SK-N-SH treated with all-trans-retinoic acid at 6 μM for 48 hours (cell line): Measurements from ENCODE around the gene B9D1.

Experiments used
- ATAC-seq: fragments of 200-7000 bp; cut with Tn5 transposase; 3 replicates; pipeline ENCODE4 v1.9.1; 2020; ENCODE audit warnings: mild to moderate bottlenecking, moderate library complexity
- ARNTL ChIP-seq: fragments of 450-650 bp; formaldehyde crosslinking; IDR thresholded peaks from 2 replicates; pipeline ENCODE4 v1.5.0; 2020; ENCODE audit warnings: low read depth, mild to moderate bottlenecking, moderate library complexity, borderline replicate concordance
- BACH2 ChIP-seq: fragments of 250-450 bp; sonication (Bioruptor Pico); IDR thresholded peaks from 2 replicates; pipeline ENCODE4 v1.9.0; 2021; ENCODE audit warnings: mild to moderate bottlenecking, borderline replicate concordance
- CREB5 ChIP-seq: fragments of 250-450 bp; sonication (Bioruptor Pico); IDR thresholded peaks from 2 replicates; pipeline ENCODE4 v1.5.1; 2020; ENCODE audit warnings: low read depth, mild to moderate bottlenecking, moderate library complexity
- CSDC2 ChIP-seq: fragments of 250-450 bp; sonication (Bioruptor Pico); IDR thresholded peaks from 2 replicates; pipeline ENCODE4 v1.5.0; 2020; ENCODE audit warnings: mild to moderate bottlenecking, moderate library complexity
- ESRRG ChIP-seq: fragments of 250-450 bp; sonication (Bioruptor Pico); IDR thresholded peaks from 2 replicates; pipeline ENCODE4 v1.6.1; 2021; ENCODE audit warnings: mild to moderate bottlenecking
- GLIS3 ChIP-seq: fragments of 250-450 bp; sonication (Bioruptor Pico); IDR thresholded peaks from 2 replicates; pipeline ENCODE4 v1.5.0; 2020; ENCODE audit warnings: mild to moderate bottlenecking, moderate library complexity
- ISL1 ChIP-seq: fragments of 250-450 bp; sonication (Bioruptor Pico); IDR thresholded peaks from 2 replicates; pipeline ENCODE4 v2.1.2; 2022; ENCODE audit warnings: mild to moderate bottlenecking, moderate library complexity
- OSR1 ChIP-seq: fragments of 250-450 bp; sonication (Bioruptor Pico); IDR thresholded peaks from 2 replicates; pipeline ENCODE4 v1.8.0; 2022; ENCODE audit warnings: moderate library complexity, mild to moderate bottlenecking, inconsistent platforms
- PATZ1 ChIP-seq: fragments of 250-450 bp; sonication (Bioruptor Pico); IDR thresholded peaks from 2 replicates; pipeline ENCODE4 v1.8.0; 2020; ENCODE audit warnings: mild to moderate bottlenecking, moderate library complexity, borderline replicate concordance
- PPARA ChIP-seq: fragments of 250-450 bp; sonication (Bioruptor Pico); IDR thresholded peaks from 2 replicates; pipeline ENCODE4 v1.5.0; 2020; ENCODE audit warnings: mild to moderate bottlenecking, borderline replicate concordance
- RARB ChIP-seq: fragments of 250-450 bp; sonication (Bioruptor Pico); IDR thresholded peaks from 2 replicates; pipeline ENCODE4 v1.8.0; 2021; ENCODE audit warnings: mild to moderate bottlenecking, moderate library complexity
- SNAI2 ChIP-seq: fragments of 250-450 bp; sonication (Bioruptor Pico); IDR thresholded peaks from 2 replicates; pipeline ENCODE4 v1.5.0; 2020; ENCODE audit warnings: mild to moderate bottlenecking, moderate library complexity
- TOX ChIP-seq: fragments of 250-450 bp; sonication (Bioruptor Pico); IDR thresholded peaks from 2 replicates; pipeline ENCODE4 v1.8.0; 2021; ENCODE audit warnings: mild to moderate bottlenecking, moderate library complexity, borderline replicate concordance
- ZC3H10 ChIP-seq: fragments of 250-450 bp; sonication (Bioruptor Pico); IDR thresholded peaks from 2 replicates; pipeline ENCODE4 v1.5.1; 2021; ENCODE audit warnings: mild to moderate bottlenecking, moderate library complexity
- ZFP3 ChIP-seq: fragments of 250-450 bp; sonication (Bioruptor Pico); IDR thresholded peaks from 2 replicates; pipeline ENCODE4 v1.5.0; 2020; ENCODE audit warnings: mild to moderate bottlenecking, moderate library complexity
- ZFP30 ChIP-seq: fragments of 450-650 bp; formaldehyde crosslinking; IDR thresholded peaks from 2 replicates; pipeline ENCODE4 v1.5.0; 2022; ENCODE audit warnings: mild to moderate bottlenecking, moderate library complexity
- ZNF565 ChIP-seq: fragments of 450-650 bp; formaldehyde crosslinking; conservative IDR thresholded peaks from 2 replicates; pipeline ENCODE4 v1.5.0; 2020; ENCODE audit warnings: low read depth, mild to moderate bottlenecking, moderate library complexity
- ZNF8 ChIP-seq: fragments of 450-650 bp; formaldehyde crosslinking; IDR thresholded peaks from 2 replicates; pipeline ENCODE4 v1.5.0; 2020; ENCODE audit warnings: mild to moderate bottlenecking, moderate library complexity
- TF ChIP-seq, protein P1 (sequence below): fragments of 250-450 bp; sonication (Bioruptor Pico); IDR thresholded peaks from 2 replicates; pipeline ENCODE4 v1.8.0; 2021; ENCODE audit warnings: low read depth, mild to moderate bottlenecking, moderate library complexity, borderline replicate concordance
- TF ChIP-seq, protein P2 (sequence below): fragments of 250-450 bp; sonication (Bioruptor Pico); IDR thresholded peaks from 2 replicates; pipeline ENCODE4 v1.5.1; 2021; ENCODE audit warnings: mild to moderate bottlenecking, moderate library complexity

B9D1 gene

DNA sequence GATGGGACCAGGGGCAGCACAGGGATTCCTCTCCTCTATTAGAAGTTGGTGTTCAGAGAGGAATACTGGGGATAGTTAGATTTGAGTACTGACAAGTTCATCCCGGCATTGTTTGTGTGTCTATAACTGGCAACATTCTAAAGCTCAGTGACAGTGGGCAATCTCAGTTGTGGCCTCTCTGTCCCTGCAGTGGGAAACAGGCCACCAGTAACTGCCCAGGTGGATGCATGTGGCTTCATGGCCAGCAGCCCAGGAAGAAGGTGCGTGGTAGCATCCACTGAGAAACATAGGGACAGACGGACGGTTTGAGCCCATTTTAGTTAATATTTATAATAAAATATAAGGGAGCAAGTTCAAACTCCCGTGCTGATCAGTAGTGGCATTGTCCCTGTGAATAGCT is 51.5 kb downstream of the B9D1 start:
- no peak for ATAC-seq
- TF ChIP-seq TOX (CRISPR knock-in tag) (no peak), ZNF8 (CRISPR knock-in tag) (no peak), PATZ1 (CRISPR knock-in tag) (no peak), SNAI2 (CRISPR knock-in tag) (no peak), OSR1 (no peak), PPARA (CRISPR knock-in tag) (no peak), BACH2 (no peak), RARB (CRISPR knock-in tag) (no peak), CSDC2 (no peak), ZNF565 (no peak), ESRRG (no peak), ZFP3 (no peak)
- TF ChIP-seq, protein P1, sequence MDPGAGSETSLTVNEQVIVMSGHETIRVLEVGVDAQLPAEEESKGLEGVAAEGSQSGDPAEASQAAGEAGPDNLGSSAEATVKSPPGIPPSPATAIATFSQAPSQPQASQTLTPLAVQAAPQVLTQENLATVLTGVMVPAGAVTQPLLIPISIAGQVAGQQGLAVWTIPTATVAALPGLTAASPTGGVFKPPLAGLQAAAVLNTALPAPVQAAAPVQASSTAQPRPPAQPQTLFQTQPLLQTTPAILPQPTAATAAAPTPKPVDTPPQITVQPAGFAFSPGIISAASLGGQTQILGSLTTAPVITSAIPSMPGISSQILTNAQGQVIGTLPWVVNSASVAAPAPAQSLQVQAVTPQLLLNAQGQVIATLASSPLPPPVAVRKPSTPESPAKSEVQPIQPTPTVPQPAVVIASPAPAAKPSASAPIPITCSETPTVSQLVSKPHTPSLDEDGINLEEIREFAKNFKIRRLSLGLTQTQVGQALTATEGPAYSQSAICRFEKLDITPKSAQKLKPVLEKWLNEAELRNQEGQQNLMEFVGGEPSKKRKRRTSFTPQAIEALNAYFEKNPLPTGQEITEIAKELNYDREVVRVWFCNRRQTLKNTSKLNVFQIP (CRISPR knock-in tag): no peak
- TF ChIP-seq, protein P2, sequence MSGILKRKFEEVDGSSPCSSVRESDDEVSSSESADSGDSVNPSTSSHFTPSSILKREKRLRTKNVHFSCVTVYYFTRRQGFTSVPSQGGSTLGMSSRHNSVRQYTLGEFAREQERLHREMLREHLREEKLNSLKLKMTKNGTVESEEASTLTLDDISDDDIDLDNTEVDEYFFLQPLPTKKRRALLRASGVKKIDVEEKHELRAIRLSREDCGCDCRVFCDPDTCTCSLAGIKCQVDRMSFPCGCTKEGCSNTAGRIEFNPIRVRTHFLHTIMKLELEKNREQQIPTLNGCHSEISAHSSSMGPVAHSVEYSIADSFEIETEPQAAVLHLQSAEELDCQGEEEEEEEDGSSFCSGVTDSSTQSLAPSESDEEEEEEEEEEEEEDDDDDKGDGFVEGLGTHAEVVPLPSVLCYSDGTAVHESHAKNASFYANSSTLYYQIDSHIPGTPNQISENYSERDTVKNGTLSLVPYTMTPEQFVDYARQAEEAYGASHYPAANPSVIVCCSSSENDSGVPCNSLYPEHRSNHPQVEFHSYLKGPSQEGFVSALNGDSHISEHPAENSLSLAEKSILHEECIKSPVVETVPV (CRISPR knock-in tag): no peak

- no peak for ATAC-seq
- TF ChIP-seq RARB (CRISPR knock-in tag): no peak
- TF ChIP-seq, protein P2 (CRISPR knock-in tag): no peak
- TF ChIP-seq TOX (CRISPR knock-in tag): no peak
- TF ChIP-seq CSDC2: no peak
- TF ChIP-seq CREB5: no peak
- no peak for TF ChIP-seq ZNF565
- TF ChIP-seq ZFP30: no peak
- no peak for TF ChIP-seq GLIS3 (CRISPR knock-in tag)
- no peak for TF ChIP-seq ZNF8 (CRISPR knock-in tag)
- TF ChIP-seq ISL1 (CRISPR knock-in tag): no peak
- TF ChIP-seq, protein P1 (CRISPR knock-in tag): no peak
- no peak for TF ChIP-seq ARNTL
- TF ChIP-seq ZFP3: no peak
- no peak for TF ChIP-seq SNAI2 (CRISPR knock-in tag)
- TF ChIP-seq PATZ1 (CRISPR knock-in tag): no peak
Measured at GRCh38 chr17:19310151-19310550, 52.4 kb downstream of the B9D1 start.

DNA sequence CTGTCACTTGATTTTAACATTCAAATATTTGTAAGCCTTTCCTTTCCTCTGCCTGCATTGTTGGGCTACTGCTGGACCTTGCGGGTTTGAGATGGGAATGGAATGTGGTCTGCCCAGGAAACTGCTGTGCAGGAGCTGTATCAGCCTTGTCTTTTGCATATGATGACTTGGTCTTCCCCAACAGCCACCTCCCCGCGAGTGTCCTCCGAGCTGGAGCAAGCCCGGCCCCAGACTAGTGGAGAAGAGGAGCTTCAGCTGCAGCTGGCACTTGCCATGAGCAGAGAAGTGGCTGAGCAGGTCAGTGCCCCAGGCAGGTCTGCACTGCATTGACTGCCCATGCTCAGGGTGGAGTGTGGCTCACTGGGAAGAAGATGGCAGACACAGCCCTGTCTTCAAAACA is 52.8 kb downstream of the B9D1 start:
- ATAC-seq: no peak
- TF ChIP-seq ZFP30: no peak
- TF ChIP-seq, protein P1 (CRISPR knock-in tag): no peak
- TF ChIP-seq TOX (CRISPR knock-in tag): no peak
- no peak for TF ChIP-seq CSDC2
- TF ChIP-seq RARB (CRISPR knock-in tag): no peak
- no peak for TF ChIP-seq ZC3H10 (CRISPR knock-in tag)
- TF ChIP-seq PPARA (CRISPR knock-in tag): no peak
- TF ChIP-seq ZFP3: no peak
- TF ChIP-seq, protein P2 (CRISPR knock-in tag): no peak
- no peak for TF ChIP-seq PATZ1 (CRISPR knock-in tag)
- no peak for TF ChIP-seq OSR1
